HCT116 (cell line): ENCODE results near the gene SH2D2A. TPM values are rescaled to one million over a fixed set of nuclear protein-coding genes. Genes with fewer than 3 reads are reported as not detected.

Experiments used
- ATAC-seq: fragments of 200-7000 bp; cut with Tn5 transposase; 2 replicates; pipeline ENCODE4 v1.9.1; 2020; ENCODE audit warnings: mild to moderate bottlenecking, moderate library complexity
- BruUV-seq: library from RNA; stranded (reverse); fragments of 400-500 nt; replicated peaks from 2 replicates; lab custom pipeline; 2021; lab: Mats Ljungman, UMichigan
- CTCF ChIA-PET: fragments of 300-600 bp; sonication (Branson Sonifier 250); formaldehyde crosslinking; loops from one replicate; lab custom pipeline; 2021; ENCODE audit warnings: antibody characterized with exemption; lab: Charles Lee
- POLR2A ChIA-PET: fragments of 300-600, 350-600 bp; sonication (Branson Sonifier 250); formaldehyde crosslinking; loops from one replicate; lab custom pipeline; 2021; ENCODE audit warnings: antibody characterized with exemption; lab: Charles Lee
- RAD21 ChIA-PET, 2 experiments: fragments of 300-600 bp; sonication (Branson Sonifier 250); formaldehyde crosslinking; loops; one replicate each; lab custom pipeline; 2023; ENCODE audit warnings: low total read pairs in 2 of 2; ENCODE audit not compliant: uncharacterized antibody in 2 of 2, unreplicated experiment in 2 of 2, low non-redundant PET in 1 of 2; lab: Charles Lee
- DNase-seq: peaks from one replicate; pipeline ENCODE4 v3.0.0-alpha.2; 2010; ENCODE audit warnings: low read depth, low spot score
- H2AFZ ChIP-seq: fragments of 200-600 bp; shearing (Covaris generic), sonication (generic); 2 replicates; pipeline ENCODE4 v1.6.1; 2017; ENCODE audit warnings: low read depth, mixed run types, mixed read lengths, antibody characterized with exemption, low read length; ENCODE audit not compliant: poor library complexity, severe bottlenecking
- H3K27ac ChIP-seq: 2 replicates; pipeline ENCODE4 v1.5.1; 2012; ENCODE audit warnings: low read depth, low read length
- H3K27me3 ChIP-seq: fragments of 200-600 bp; sonication (generic); 2 replicates; pipeline ENCODE4 v1.6.1; 2016; ENCODE audit warnings: mixed run types, low read length, mixed read lengths; ENCODE audit not compliant: insufficient read depth
- H3K36me3 ChIP-seq, 2 experiments: fragments of 200-500 bp in 1 of 2; fragments of 200-600 bp in 1 of 2; sonication (Bioruptor generic) in 1 of 2; sonication (generic) in 1 of 2; 2 replicates each; pipeline versions ENCODE4 v1.5.1 to v1.6.1; 2014 to 2016; ENCODE audit warnings: low read length in 2 of 2, inconsistent platforms in 1 of 2, mixed read lengths in 1 of 2, mixed run types in 1 of 2; ENCODE audit not compliant: insufficient read depth in 2 of 2, control insufficient read depth in 1 of 2
- H3K4me1 ChIP-seq, 2 experiments: fragments of 200-600 bp in 1 of 2; sonication (generic) in 1 of 2; 2 replicates each; pipeline versions ENCODE4 v1.5.1 to v1.6.1; 2012 to 2017; ENCODE audit warnings: low read length in 2 of 2, inconsistent platforms in 1 of 2, mild to moderate bottlenecking in 1 of 2, mixed read lengths in 1 of 2, mixed run types in 1 of 2, moderate library complexity in 1 of 2; ENCODE audit not compliant: insufficient read depth in 2 of 2, control insufficient read depth in 1 of 2
- H3K4me2 ChIP-seq: fragments of 200-600 bp; sonication (generic); 2 replicates; pipeline ENCODE4 v1.6.1; 2017; ENCODE audit warnings: mixed run types, low read length, mixed read lengths
- H3K4me3 ChIP-seq, 2 experiments: fragments of 200-600 bp in 1 of 2; sonication (generic) in 1 of 2; replicated peaks in 1 of 2; 2 replicates each; pipeline ENCODE4 v1.5.1; 2011 to 2016; ENCODE audit warnings: low read length in 2 of 2, control low read depth in 1 of 2, low read depth in 1 of 2, mild to moderate bottlenecking in 1 of 2, mixed read lengths in 1 of 2, mixed run types in 1 of 2
- H3K79me2 ChIP-seq: fragments of 200-600 bp; sonication (generic); 2 replicates; pipeline ENCODE4 v1.6.1; 2017; ENCODE audit warnings: mild to moderate bottlenecking, mixed run types, low read length, moderate library complexity, mixed read lengths; ENCODE audit not compliant: insufficient read depth
- H3K9ac ChIP-seq: fragments of 200-600 bp; sonication (generic); 2 replicates; pipeline ENCODE4 v1.6.1; 2016; ENCODE audit warnings: low read length, mixed read lengths
- H3K9me2 ChIP-seq: fragments of 200-600 bp; sonication (generic), shearing (Covaris generic); 2 replicates; pipeline ENCODE4 v1.6.1; 2017; ENCODE audit warnings: mixed run types, mild to moderate bottlenecking, moderate library complexity; ENCODE audit not compliant: insufficient read depth
- H3K9me3 ChIP-seq, 2 experiments: fragments of 200-500 bp in 1 of 2; fragments of 200-600 bp in 1 of 2; sonication (Bioruptor generic) in 1 of 2; sonication (generic) in 1 of 2; 2 replicates each; pipeline ENCODE4 v1.6.1; 2014 to 2017; ENCODE audit warnings: low read length in 2 of 2, mixed read lengths in 2 of 2, inconsistent platforms in 1 of 2, low read depth in 1 of 2, mild to moderate bottlenecking in 1 of 2, mixed run types in 1 of 2, moderate library complexity in 1 of 2; ENCODE audit not compliant: control insufficient read depth in 1 of 2, insufficient read depth in 1 of 2
- H4K20me1 ChIP-seq: fragments of 200-600 bp; sonication (generic), shearing (Covaris generic); 2 replicates; pipeline ENCODE4 v1.6.1; 2017; ENCODE audit warnings: mixed run types, mild to moderate bottlenecking, moderate library complexity; ENCODE audit not compliant: insufficient read depth
- CBX3 ChIP-seq: IDR thresholded peaks from 2 replicates; pipeline ENCODE4 v1.6.1; 2012; ENCODE audit warnings: low read depth
- CEBPB ChIP-seq: IDR thresholded peaks from 2 replicates; pipeline ENCODE4 v1.6.1; 2012; ENCODE audit warnings: low read depth
- ELF1 ChIP-seq: IDR thresholded peaks from 2 replicates; pipeline ENCODE4 v1.6.1; 2012; ENCODE audit warnings: low read depth, borderline replicate concordance
- EZH2 ChIP-seq: fragments of 200-600 bp; sonication (generic); IDR thresholded peaks from 2 replicates; pipeline ENCODE4 v1.6.1; 2017; ENCODE audit warnings: antibody characterized with exemption, mixed run types
- FOSL1 ChIP-seq: IDR thresholded peaks from 2 replicates; pipeline ENCODE4 v1.6.1; 2012; ENCODE audit warnings: low read depth
- POLR2A ChIP-seq: IDR thresholded peaks from 2 replicates; pipeline ENCODE4 v1.7.0; 2011; ENCODE audit warnings: borderline replicate concordance; ENCODE audit not compliant: insufficient read depth, insufficient read length; ENCODE audit errors: extremely low read depth
- POLR2AphosphoS5 ChIP-seq: IDR thresholded peaks from 2 replicates; pipeline ENCODE4 v1.6.1; 2011; ENCODE audit warnings: mild to moderate bottlenecking, low read depth, low read length, moderate library complexity
- RAD21 ChIP-seq: IDR thresholded peaks from 2 replicates; pipeline ENCODE4 v1.6.1; 2012; ENCODE audit warnings: low read depth, mild to moderate bottlenecking
- SIN3A ChIP-seq: IDR thresholded peaks from 2 replicates; pipeline ENCODE4 v1.6.1; 2012; ENCODE audit warnings: low read depth
- SP1 ChIP-seq: IDR thresholded peaks from 2 replicates; pipeline ENCODE4 v1.6.1; 2012; ENCODE audit warnings: low read depth
- ZFX ChIP-seq: fragments of 450-650 bp; IDR thresholded peaks from 2 replicates; pipeline ENCODE4 v1.6.1; 2017
- intact Hi-C: fragments of 100-400 bp; cut with micrococcal nuclease; formaldehyde crosslinking; loops from 2 replicates; pipeline ENCODE4 v1.10.0; 2022
- total RNA-seq: library from RNA; stranded (reverse); gene quantifications from one replicate; pipeline ENCODE4 v1.2.1, GENCODE V29; 2021; ENCODE audit not compliant: unreplicated experiment
- TF ChIP-seq, protein P1 (sequence below): IDR thresholded peaks from 2 replicates; pipeline ENCODE4 v1.6.1; 2012; ENCODE audit warnings: low read depth
- TF ChIP-seq, protein P2 (sequence below), 3 experiments: fragments of 200-600 bp in 1 of 3; sonication (generic) in 1 of 3; IDR thresholded peaks in 2 of 3; conservative IDR thresholded peaks in 1 of 3; 2 replicates each; pipeline ENCODE4 v1.5.1; 2012 to 2017; ENCODE audit warnings: low read depth in 2 of 3, low read length in 2 of 3, antibody characterized with exemption in 1 of 3, borderline replicate concordance in 1 of 3, control low read depth in 1 of 3, mild to moderate bottlenecking in 1 of 3, mixed read lengths in 1 of 3, mixed run types in 1 of 3, moderate library complexity in 1 of 3; ENCODE audit not compliant: insufficient read depth in 1 of 3

The SH2D2A gene
- total RNA-seq, 1 experiment from 2014 or later: 4.8 TPM

DNA sequence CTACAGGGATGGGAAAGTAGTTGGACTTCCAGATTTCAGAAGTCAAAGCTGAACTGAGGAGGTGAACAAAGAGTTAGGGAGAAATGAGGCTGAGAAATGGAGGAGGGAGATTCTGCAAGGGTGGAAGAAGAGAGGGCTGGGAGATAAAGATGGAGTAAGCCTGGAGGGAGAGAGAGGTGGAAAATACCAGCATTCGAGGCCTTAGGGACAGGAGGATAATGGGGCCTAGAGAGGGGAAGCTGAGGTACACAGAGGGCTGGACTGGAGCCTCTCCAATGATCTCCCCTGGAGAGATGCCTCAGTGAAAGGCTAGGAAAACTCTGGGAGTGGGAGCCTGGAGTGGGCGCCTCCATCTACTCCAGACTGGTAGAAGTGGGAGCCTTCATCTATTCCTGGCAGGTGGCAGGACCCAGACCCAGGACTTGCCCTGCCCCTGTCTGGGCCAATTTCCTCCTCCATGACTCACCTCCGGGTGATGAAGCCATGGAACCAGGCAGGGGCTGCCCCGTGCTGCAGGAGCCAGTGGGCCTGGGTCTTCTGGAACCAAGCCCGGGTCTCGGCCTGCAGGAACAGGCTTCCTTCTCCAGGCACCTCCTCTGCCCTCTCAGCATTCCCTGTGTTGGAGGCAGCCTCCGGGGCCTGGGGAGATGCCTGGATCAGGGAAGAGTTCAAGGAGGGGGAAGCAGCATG is 1.9 kb downstream of the SH2D2A start (continued):
- TF ChIP-seq, protein P1, sequence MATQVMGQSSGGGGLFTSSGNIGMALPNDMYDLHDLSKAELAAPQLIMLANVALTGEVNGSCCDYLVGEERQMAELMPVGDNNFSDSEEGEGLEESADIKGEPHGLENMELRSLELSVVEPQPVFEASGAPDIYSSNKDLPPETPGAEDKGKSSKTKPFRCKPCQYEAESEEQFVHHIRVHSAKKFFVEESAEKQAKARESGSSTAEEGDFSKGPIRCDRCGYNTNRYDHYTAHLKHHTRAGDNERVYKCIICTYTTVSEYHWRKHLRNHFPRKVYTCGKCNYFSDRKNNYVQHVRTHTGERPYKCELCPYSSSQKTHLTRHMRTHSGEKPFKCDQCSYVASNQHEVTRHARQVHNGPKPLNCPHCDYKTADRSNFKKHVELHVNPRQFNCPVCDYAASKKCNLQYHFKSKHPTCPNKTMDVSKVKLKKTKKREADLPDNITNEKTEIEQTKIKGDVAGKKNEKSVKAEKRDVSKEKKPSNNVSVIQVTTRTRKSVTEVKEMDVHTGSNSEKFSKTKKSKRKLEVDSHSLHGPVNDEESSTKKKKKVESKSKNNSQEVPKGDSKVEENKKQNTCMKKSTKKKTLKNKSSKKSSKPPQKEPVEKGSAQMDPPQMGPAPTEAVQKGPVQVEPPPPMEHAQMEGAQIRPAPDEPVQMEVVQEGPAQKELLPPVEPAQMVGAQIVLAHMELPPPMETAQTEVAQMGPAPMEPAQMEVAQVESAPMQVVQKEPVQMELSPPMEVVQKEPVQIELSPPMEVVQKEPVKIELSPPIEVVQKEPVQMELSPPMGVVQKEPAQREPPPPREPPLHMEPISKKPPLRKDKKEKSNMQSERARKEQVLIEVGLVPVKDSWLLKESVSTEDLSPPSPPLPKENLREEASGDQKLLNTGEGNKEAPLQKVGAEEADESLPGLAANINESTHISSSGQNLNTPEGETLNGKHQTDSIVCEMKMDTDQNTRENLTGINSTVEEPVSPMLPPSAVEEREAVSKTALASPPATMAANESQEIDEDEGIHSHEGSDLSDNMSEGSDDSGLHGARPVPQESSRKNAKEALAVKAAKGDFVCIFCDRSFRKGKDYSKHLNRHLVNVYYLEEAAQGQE: no peak

DNA sequence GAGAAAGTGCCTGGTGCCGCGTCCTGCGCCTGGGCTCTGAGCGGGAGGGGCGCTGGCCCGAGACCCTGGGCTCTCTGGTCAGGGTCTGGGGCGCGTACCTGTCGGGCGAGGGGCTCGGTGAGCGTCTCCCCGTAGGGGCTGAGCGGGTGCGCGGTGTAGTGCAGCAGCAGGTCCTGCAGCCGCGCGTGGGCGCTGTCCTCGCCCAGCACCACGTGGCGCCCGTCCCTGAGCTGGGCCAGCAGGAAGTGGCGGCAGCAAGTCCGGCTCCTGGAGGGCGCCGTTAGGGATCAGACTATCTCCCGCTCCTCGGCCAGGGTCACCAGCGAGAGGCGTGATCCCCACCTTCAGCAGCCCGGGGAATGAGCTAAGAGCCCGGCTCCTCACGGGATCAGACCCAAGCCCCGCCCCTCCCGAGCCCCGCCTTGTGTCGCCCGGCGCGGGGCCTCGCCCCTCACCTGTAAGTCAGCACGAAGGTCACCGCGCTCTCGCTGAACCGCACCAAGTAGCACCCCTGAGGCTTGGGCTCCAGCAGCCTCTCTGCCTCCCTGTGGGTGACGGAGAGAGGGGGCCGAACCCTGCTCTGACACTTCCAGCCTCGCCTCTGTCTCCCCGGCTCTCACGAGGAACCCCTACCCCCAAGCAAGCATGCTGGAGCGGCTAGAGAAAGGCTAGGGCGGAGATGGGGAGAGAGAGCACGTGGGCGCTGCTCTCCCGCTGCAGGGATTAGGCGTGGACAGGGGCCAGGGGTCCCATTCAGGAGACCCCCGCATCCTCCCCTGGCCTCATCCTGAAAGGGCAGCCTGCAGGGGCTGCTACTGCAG is 2.7 kb downstream of the SH2D2A start:
- ATAC-seq: peak; percentile 85
- ChIA-PET RAD21 (interaction anchor here in 1 of 2 experiments (0.7 kb wide), 1 partner anchor 45 kb away, joined by 3 read pairs; the partner anchor contains the start of gene INSRR), POLR2A (interaction anchor here (1.1 kb wide), 1 partner anchor 9 kb away, joined by 3 read pairs; no protein-coding TSS in a partner anchor), CTCF (interaction anchor here (0.9 to 2.0 kb wide), 6 partner anchors 8 to 87 kb away, joined by 3 to 9 read pairs (median 5); partner anchors contain the start of gene INSRR)
- Histone ChIP-seq H3K27ac (peak overlapping the region; percentile 51; the same call in 1 of the 2 replicates), H3K4me2 (peak overlapping the region; percentile 99), H3K79me2 (no peaks in the 10 kb centered on the region), H3K4me3 (peak overlapping the region; percentile 48 to 66), H3K9ac (peak overlapping the region; percentile 73), H3K36me3 (no peaks in the 10 kb centered on the region), H2AFZ (peak overlapping the region; percentile 65), H3K9me2 (no peaks in the 10 kb centered on the region), H3K27me3 (no peaks in the 10 kb centered on the region), H3K9me3 (no peaks in the 10 kb centered on the region), H3K4me1 (peaks cover 15 to 40% of the 10 kb centered on the region in 2 experiments; a peak in 3 of 4 replicates), H4K20me1 (no peaks in the 10 kb centered on the region)
- intact Hi-C loops: no loop called here
- DNase-seq: peak; percentile 19
- TSS peak; percentile 61 for BruUV-seq
- TF ChIP-seq SP1 (no peak), CEBPB (no peak), FOSL1 (no peak), RAD21 (no peak), EZH2 (no peak), ZFX (peak; percentile 39; the same call in 1 of the 2 replicates), POLR2A (peak; percentile 68), POLR2AphosphoS5 (no peak; the same call in none of the 2 replicates), ELF1 (no peak), SIN3A (no peak), CBX3 (peak; percentile 25; the same call in 1 of the 2 replicates)
- TF ChIP-seq, protein P2, sequence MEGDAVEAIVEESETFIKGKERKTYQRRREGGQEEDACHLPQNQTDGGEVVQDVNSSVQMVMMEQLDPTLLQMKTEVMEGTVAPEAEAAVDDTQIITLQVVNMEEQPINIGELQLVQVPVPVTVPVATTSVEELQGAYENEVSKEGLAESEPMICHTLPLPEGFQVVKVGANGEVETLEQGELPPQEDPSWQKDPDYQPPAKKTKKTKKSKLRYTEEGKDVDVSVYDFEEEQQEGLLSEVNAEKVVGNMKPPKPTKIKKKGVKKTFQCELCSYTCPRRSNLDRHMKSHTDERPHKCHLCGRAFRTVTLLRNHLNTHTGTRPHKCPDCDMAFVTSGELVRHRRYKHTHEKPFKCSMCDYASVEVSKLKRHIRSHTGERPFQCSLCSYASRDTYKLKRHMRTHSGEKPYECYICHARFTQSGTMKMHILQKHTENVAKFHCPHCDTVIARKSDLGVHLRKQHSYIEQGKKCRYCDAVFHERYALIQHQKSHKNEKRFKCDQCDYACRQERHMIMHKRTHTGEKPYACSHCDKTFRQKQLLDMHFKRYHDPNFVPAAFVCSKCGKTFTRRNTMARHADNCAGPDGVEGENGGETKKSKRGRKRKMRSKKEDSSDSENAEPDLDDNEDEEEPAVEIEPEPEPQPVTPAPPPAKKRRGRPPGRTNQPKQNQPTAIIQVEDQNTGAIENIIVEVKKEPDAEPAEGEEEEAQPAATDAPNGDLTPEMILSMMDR (IDR thresholded peaks at IDR 0.05 in 2 of 3, conservative IDR thresholded peaks at IDR 0.05 in 1 of 3; ENCODE audit: borderline replicate concordance in 1 of 3, insufficient read depth in 1 of 3, low read depth in 2 of 3, low read length in 2 of 3): peak in 2 of 3 experiments; percentile 57 to 73; a peak in 4 of 6 replicates
- TF ChIP-seq, protein P1: no peak
